Smooth muscle cell (in vitro differentiated cells): ENCODE results near the gene TUBB1. TPM values are rescaled to one million over a fixed set of nuclear protein-coding genes. Genes with fewer than 3 reads are reported as not detected.

ENCODE experiments used
- DNase-seq: peaks from one replicate; lab custom pipeline; 2025; ENCODE audit not compliant: unreplicated experiment; lab: John Stamatoyannopoulos, UW
- H2AFZ ChIP-seq: fragments of 200-600 bp; sonication (generic); 2 replicates; pipeline ENCODE4 v1.6.0; 2016; ENCODE audit warnings: antibody characterized with exemption, low read depth, mild to moderate bottlenecking
- H3F3A ChIP-seq: fragments of 200-600 bp; sonication (generic); 2 replicates; pipeline ENCODE4 v1.6.0; 2017; ENCODE audit warnings: antibody characterized with exemption, low read depth
- H3K27ac ChIP-seq: fragments of 200-600 bp; sonication (generic); 2 replicates; pipeline ENCODE4 v1.5.1; 2016; ENCODE audit warnings: low read depth, mild to moderate bottlenecking
- H3K27me3 ChIP-seq: fragments of 200-600 bp; sonication (generic); 2 replicates; pipeline ENCODE4 v1.6.1; 2016; ENCODE audit warnings: low read depth, mild to moderate bottlenecking
- H3K36me3 ChIP-seq: fragments of 200-600 bp; sonication (generic); 2 replicates; pipeline ENCODE4 v1.5.1; 2016; ENCODE audit warnings: low read depth
- H3K4me1 ChIP-seq: fragments of 200-600 bp; sonication (generic); 2 replicates; pipeline ENCODE4 v1.5.1; 2016; ENCODE audit warnings: low read depth
- H3K4me2 ChIP-seq: fragments of 200-600 bp; sonication (generic); 2 replicates; pipeline ENCODE4 v1.6.0; 2016; ENCODE audit warnings: mild to moderate bottlenecking
- H3K4me3 ChIP-seq: fragments of 200-600 bp; sonication (generic); 2 replicates; pipeline ENCODE4 v1.5.1; 2016; ENCODE audit warnings: mild to moderate bottlenecking
- H3K79me2 ChIP-seq: fragments of 200-600 bp; sonication (generic); 2 replicates; pipeline ENCODE4 v1.6.0; 2016; ENCODE audit warnings: low read depth, mild to moderate bottlenecking
- H3K9ac ChIP-seq: fragments of 200-600 bp; sonication (generic); 2 replicates; pipeline ENCODE4 v1.6.0; 2016; ENCODE audit warnings: low read depth
- H3K9me3 ChIP-seq: fragments of 200-600 bp; sonication (generic); replicated peaks from 2 replicates; pipeline ENCODE4 v1.5.1; 2016; ENCODE audit warnings: low read depth
- H4K20me1 ChIP-seq: fragments of 200-600 bp; sonication (generic); 2 replicates; pipeline ENCODE4 v1.6.0; 2016; ENCODE audit warnings: low read depth
- CTCF ChIP-seq: fragments of 200-600 bp; sonication (generic); IDR thresholded peaks from 2 replicates; pipeline ENCODE4 v1.5.1; 2017; ENCODE audit warnings: borderline replicate concordance, mild to moderate bottlenecking, antibody characterized with exemption; ENCODE audit not compliant: insufficient read depth, poor library complexity, severe bottlenecking
- WGBS: methylation state at CpG from one replicate; pipeline ENCODE4 v1.1.7; 2016; ENCODE audit warnings: low lambda C conversion rate; 5-methylcytosine and 5-hydroxymethylcytosine counted together
- polyA plus RNA-seq: library from polyadenylated mRNA; unstranded; fragments of >200 nt; fragmentation: Nextera tagmentation; extraction: Ambion mirVana; gene quantifications from 2 replicates; pipeline ENCODE4 v1.2.1, GENCODE V29; 2016
- total RNA-seq: library from RNA; depleted of rRNA; stranded (reverse); fragments of >200 nt; gene quantifications from 2 replicates; pipeline ENCODE4 v1.2.3, GENCODE V29; 2014

The TUBB1 gene
- total and polyA plus RNA-seq, 2 experiments from 2014 or later = 0.67 TPM; not detected in 1

- WGBS = 84% methylated on average over 3 of the region's 3 CpGs
- DNase-seq = no peak
- Histone ChIP-seq H3K4me2 (no peak overlapping the region), H3K4me1 (no peaks in the 10 kb centered on the region), H3K27ac (no peak overlapping the region), H4K20me1 (no peaks in the 10 kb centered on the region), H3K36me3 (no peaks in the 10 kb centered on the region), H3F3A (no peaks in the 10 kb centered on the region), H2AFZ (no peak overlapping the region), H3K27me3 (no peaks in the 10 kb centered on the region), H3K9me3 (no peaks in the 10 kb centered on the region), H3K9ac (no peak overlapping the region), H3K4me3 (no peak overlapping the region), H3K79me2 (no peaks in the 10 kb centered on the region)
- TF ChIP-seq CTCF = no peak
These were observed 43.0 kb upstream of the TUBB1 start for GRCh38 chr20:58976061-58976730.

GRCh38 chr20:58978351-58979190 is 40.7 kb upstream of the TUBB1 start:
- H3K79me2 ChIP-seq = peaks cover 20% of the 10 kb centered on the region
- no peak overlapping the region for H3K4me2 ChIP-seq
- no peaks in the 10 kb centered on the region for H3K27me3 ChIP-seq
- H3F3A ChIP-seq = no peaks in the 10 kb centered on the region
- no peak overlapping the region for H3K9ac ChIP-seq
- H3K27ac ChIP-seq = no peak overlapping the region
- DNase-seq = no peak
- H4K20me1 ChIP-seq = no peaks in the 10 kb centered on the region
- H3K9me3 ChIP-seq = no peaks in the 10 kb centered on the region
- H3K36me3 ChIP-seq = no peaks in the 10 kb centered on the region
- H2AFZ ChIP-seq = no peak overlapping the region
- no peak overlapping the region for H3K4me3 ChIP-seq
- no peaks in the 10 kb centered on the region for H3K4me1 ChIP-seq
- WGBS = 74% methylated on average over 6 of the region's 6 CpGs
- TF ChIP-seq CTCF = no peak

- H3K36me3 ChIP-seq = no peaks in the 10 kb centered on the region
- TF ChIP-seq CTCF = no peak
- peak within 1 kb of the TSS; percentile 70 for H3K9ac ChIP-seq
- peak; percentile 70 for DNase-seq
- 24% methylated on average over 44 of the region's 109 CpGs for WGBS
- H3K27ac ChIP-seq = peak within 1 kb of the TSS; percentile 47
- H3K4me1 ChIP-seq = no peaks in the 10 kb centered on the region
- no peaks in the 10 kb centered on the region for H3F3A ChIP-seq
- peaks cover 41% of the 10 kb centered on the region for H3K79me2 ChIP-seq
- no peaks in the 10 kb centered on the region for H3K9me3 ChIP-seq
- H2AFZ ChIP-seq = peak within 1 kb of the TSS; percentile 88
- H3K27me3 ChIP-seq = no peaks in the 10 kb centered on the region
- peak within 1 kb of the TSS; percentile 95 for H3K4me3 ChIP-seq
- H3K4me2 ChIP-seq = peak within 1 kb of the TSS; percentile 86
- H4K20me1 ChIP-seq = peaks cover 13% of the 10 kb centered on the region
These were observed 38.3 kb upstream of the TUBB1 start, which contains the start of gene NELFCD for GRCh38 chr20:58980711-58981627. TSS of gene NELFCD (plus strand) at chr20:58981256. CDS start at chr20:58981310, 54 bp downstream.
